BE2C (cell line): ENCODE measurements around the gene FLT4.

Experiments
- DNase-seq: peaks from one replicate; pipeline ENCODE4 v3.0.0-alpha.2; 2020
- H3K27me3 ChIP-seq: fragments of 250-450 bp; sonication (Bioruptor Pico); 2 replicates; pipeline ENCODE4 v1.5.1; 2020; ENCODE audit warnings: mild to moderate bottlenecking
- H3K36me3 ChIP-seq: fragments of 250-450 bp; sonication (Bioruptor Pico); 2 replicates; pipeline ENCODE4 v1.5.1; 2020; ENCODE audit warnings: mild to moderate bottlenecking
- H3K4me1 ChIP-seq: fragments of 250-450 bp; sonication (Bioruptor Pico); 2 replicates; pipeline ENCODE4 v1.5.1; 2020
- H3K4me3 ChIP-seq: 2 replicates; pipeline ENCODE4 v1.5.1; 2011; ENCODE audit warnings: low read depth, low read length
- H3K9me3 ChIP-seq: fragments of 250-450 bp; sonication (Bioruptor Pico); 2 replicates; pipeline ENCODE4 v1.5.1; 2020
- TF ChIP-seq, protein P1 (sequence below): IDR thresholded peaks from 2 replicates; pipeline ENCODE4 v1.5.1; 2012; ENCODE audit warnings: mild to moderate bottlenecking, low read depth, low read length

FLT4 gene

GRCh38 chr5:180647465-180647864 lies 1.9 kb downstream of the FLT4 start:
- Histone ChIP-seq H3K9me3 (no peaks in the 10 kb centered on the region), H3K4me3 (no peak overlapping the region), H3K4me1 (no peaks in the 10 kb centered on the region), H3K27me3 (peaks cover 41% of the 10 kb centered on the region), H3K36me3 (no peaks in the 10 kb centered on the region)
- no peak for DNase-seq
- TF ChIP-seq, protein P1, sequence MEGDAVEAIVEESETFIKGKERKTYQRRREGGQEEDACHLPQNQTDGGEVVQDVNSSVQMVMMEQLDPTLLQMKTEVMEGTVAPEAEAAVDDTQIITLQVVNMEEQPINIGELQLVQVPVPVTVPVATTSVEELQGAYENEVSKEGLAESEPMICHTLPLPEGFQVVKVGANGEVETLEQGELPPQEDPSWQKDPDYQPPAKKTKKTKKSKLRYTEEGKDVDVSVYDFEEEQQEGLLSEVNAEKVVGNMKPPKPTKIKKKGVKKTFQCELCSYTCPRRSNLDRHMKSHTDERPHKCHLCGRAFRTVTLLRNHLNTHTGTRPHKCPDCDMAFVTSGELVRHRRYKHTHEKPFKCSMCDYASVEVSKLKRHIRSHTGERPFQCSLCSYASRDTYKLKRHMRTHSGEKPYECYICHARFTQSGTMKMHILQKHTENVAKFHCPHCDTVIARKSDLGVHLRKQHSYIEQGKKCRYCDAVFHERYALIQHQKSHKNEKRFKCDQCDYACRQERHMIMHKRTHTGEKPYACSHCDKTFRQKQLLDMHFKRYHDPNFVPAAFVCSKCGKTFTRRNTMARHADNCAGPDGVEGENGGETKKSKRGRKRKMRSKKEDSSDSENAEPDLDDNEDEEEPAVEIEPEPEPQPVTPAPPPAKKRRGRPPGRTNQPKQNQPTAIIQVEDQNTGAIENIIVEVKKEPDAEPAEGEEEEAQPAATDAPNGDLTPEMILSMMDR, result no peak

- no peak overlapping the region for H3K4me3 ChIP-seq
- no peaks in the 10 kb centered on the region for H3K36me3 ChIP-seq
- no peaks in the 10 kb centered on the region for H3K4me1 ChIP-seq
- H3K27me3 ChIP-seq, result peaks cover 39% of the 10 kb centered on the region
- TF ChIP-seq, protein P1, result no peak
- no peak for DNase-seq
- no peaks in the 10 kb centered on the region for H3K9me3 ChIP-seq
Observed at GRCh38 chr5:180646963-180647305, 2.5 kb downstream of the FLT4 start.

DNA sequence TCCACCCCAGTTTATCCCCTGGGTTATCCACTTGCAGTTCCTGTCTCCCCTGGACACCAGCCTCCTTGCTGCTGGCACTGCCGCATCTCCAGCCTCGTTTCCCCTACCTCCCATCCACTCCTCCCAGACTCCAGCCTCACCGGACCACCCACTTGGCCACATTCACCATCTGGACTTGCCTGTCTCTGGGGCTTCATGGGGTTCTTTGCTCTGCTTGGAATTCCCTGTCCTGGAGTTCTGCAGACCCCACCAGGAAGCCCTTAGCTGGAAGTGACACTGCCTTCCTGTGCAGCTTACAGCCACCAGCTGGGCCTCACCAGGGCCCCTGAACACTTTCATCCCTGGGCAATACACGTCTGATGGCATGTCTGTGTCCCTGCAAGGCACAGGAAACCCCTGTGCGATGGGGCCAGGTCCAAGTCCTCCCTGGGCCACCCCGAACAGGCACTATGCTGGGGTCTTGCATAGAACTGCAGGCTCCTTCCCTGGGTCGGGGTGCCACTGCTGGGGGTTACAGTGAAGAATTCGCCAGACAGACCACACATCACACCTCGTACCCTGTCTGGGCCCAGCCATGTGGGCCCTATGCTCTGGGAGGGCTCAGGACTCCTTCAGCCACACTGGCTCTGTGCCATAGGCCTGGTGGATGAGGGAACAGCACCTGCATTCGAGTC lies 3.0 kb downstream of the FLT4 start:
- TF ChIP-seq, protein P1, result no peak
- H3K36me3 ChIP-seq, result no peaks in the 10 kb centered on the region
- no peak overlapping the region for H3K4me3 ChIP-seq
- no peaks in the 10 kb centered on the region for H3K4me1 ChIP-seq
- no peaks in the 10 kb centered on the region for H3K9me3 ChIP-seq
- H3K27me3 ChIP-seq, result peaks cover 38% of the 10 kb centered on the region
- DNase-seq, result no peak

DNA sequence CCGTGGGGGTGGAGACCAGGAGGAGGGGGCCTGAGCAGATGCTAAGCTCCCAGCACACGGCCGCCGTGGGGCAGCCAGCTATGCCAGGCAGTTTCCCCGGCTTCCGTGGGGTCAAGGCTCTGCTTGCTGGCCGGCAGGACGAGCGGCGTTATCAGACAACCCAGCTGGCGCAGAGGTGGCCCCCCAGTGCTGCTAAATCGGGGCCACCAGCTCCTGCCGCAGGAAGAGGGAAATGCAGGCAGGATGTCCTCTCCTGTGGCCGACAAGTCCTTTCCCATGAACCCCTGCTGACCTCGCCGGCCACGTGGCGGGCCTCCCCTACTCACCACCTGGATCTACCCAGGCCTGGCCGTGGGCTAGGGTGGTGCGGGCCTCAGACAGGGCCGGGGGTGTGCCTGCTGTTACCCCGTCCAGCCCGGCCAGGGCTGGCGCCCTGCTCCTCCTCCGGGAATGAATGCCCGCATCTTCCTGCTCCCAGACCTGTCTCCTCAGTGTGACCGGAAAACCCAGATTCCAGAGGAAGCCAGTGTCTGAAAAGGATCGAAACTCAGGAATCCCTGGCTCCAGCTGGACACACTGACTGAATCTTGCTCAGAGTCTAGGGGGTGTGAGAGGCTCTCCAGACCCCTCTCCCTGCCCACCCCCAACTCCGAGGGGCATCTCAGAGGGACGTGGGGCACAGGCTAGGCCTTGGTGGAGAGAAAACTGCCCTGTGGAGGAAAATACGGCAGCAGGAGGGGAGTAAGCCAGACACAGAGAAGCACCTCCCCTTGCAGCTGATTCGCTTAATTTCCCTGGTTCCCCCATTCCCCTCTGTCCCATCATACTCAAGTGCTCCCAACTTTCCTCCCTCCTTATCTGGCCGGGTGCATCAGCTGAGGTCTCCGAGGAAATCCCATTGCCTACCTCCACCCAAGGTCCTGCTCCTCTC lies 3.9 kb downstream of the FLT4 start:
- H3K36me3 ChIP-seq, result no peaks in the 10 kb centered on the region
- no peaks in the 10 kb centered on the region for H3K4me1 ChIP-seq
- TF ChIP-seq, protein P1, result no peak
- DNase-seq, result no peak
- H3K9me3 ChIP-seq, result no peaks in the 10 kb centered on the region
- H3K4me3 ChIP-seq, result no peak overlapping the region
- peaks cover 29% of the 10 kb centered on the region for H3K27me3 ChIP-seq

GRCh38 chr5:180644825-180645273 lies 4.6 kb downstream of the FLT4 start:
- TF ChIP-seq, protein P1, result no peak
- Histone ChIP-seq H3K9me3 (no peaks in the 10 kb centered on the region), H3K27me3 (peaks cover 23% of the 10 kb centered on the region), H3K36me3 (no peaks in the 10 kb centered on the region), H3K4me1 (no peaks in the 10 kb centered on the region), H3K4me3 (no peak overlapping the region)
- no peak for DNase-seq
